ENCODE measurements around the gene TTC36.
"Not testable (repeated sequence)": the region's sequence is repeated elsewhere in the genome, so short reads cannot be mapped to it uniquely, and the experiment has no call there.

The TTC36 gene

GRCh38 chr11:118532852-118533768 lies 5.8 kb downstream of the TTC36 start:
- DNase-seq: no peak

GRCh38 chr11:118533769-118534729 lies 6.8 kb downstream of the TTC36 start:
- no peak for DNase-seq

GRCh38 chr11:118535261-118535660 lies 8.0 kb downstream of the TTC36 start:
- DNase-seq: no peak

GRCh38 chr11:118536726-118537125 lies 9.5 kb downstream of the TTC36 start:
- DNase-seq: no peak

- DNase-seq: no peak
Measured at GRCh38 chr11:118537409-118537980, 10.2 kb downstream of the TTC36 start.

- no peak for DNase-seq
Measured at GRCh38 chr11:118544010-118544646, 16.9 kb downstream of the TTC36 start.

- DNase-seq: no peak
Measured at GRCh38 chr11:118544647-118545010, 17.4 kb downstream of the TTC36 start.

GRCh38 chr11:118545533-118545932 lies 18.3 kb downstream of the TTC36 start:
- DNase-seq: no peak

- no peak for DNase-seq
Measured at GRCh38 chr11:118547132-118547531, 19.9 kb downstream of the TTC36 start.

GRCh38 chr11:118552341-118552740 lies 25.1 kb downstream of the TTC36 start:
- DNase-seq: no peak

- DNase-seq: no peak
Measured at GRCh38 chr11:118560806-118561205, 33.5 kb downstream of the TTC36 start.

- DNase-seq: no peak
Measured at GRCh38 chr11:118565051-118565450, 37.8 kb downstream of the TTC36 start.

- DNase-seq: no peak
Measured at GRCh38 chr11:118569670-118570069, 42.4 kb downstream of the TTC36 start.

- DNase-seq: no peak
Measured at GRCh38 chr11:118570787-118571186, 43.5 kb downstream of the TTC36 start.

GRCh38 chr11:118571701-118572060 lies 44.4 kb downstream of the TTC36 start:
- DNase-seq: peak in 1 of 2 experiments; percentile 16

GRCh38 chr11:118572061-118572980 lies 45.0 kb downstream of the TTC36 start, which contains the start of gene ARCN1:
Gene ARCN1 (plus strand): TSS chr11:118572409. CDS start chr11:118572548, 139 bp downstream.
- DNase-seq: peak; percentile 70 to 79

GRCh38 chr11:118572981-118573550 lies 45.8 kb downstream of the TTC36 start:
- DNase-seq: peak in 1 of 2 experiments; percentile 19

GRCh38 chr11:118574636-118575035 lies 47.4 kb downstream of the TTC36 start:
- DNase-seq: no peak

- DNase-seq: not testable (repeated sequence)
Measured at GRCh38 chr11:118577995-118578394, 50.7 kb downstream of the TTC36 start.
